ENCODE measurements around the gene SP6.

- TF ChIP-seq CTCF (IDR thresholded peaks at IDR 0.05) (no peak), POLR2A (IDR thresholded peaks at IDR 0.05) (no peak)
Measured at GRCh38 chr17:47836601-47837000, 14.4 kb downstream of the SP6 start.
